Activated CD8-positive, alpha-beta memory T cell treated with anti-CD3 and anti-CD28 coated beads, Interleukin-2, amount 50 U/mL, for 4 hours (primary cell): ENCODE data around the gene SYNDIG1.

Experiments used
- DNase-seq: peaks from one replicate; pipeline ENCODE4 v3.0.0-alpha.2; 2020

SYNDIG1 gene

GRCh38 chr20:24473435-24474223, 4.2 kb downstream of the SYNDIG1 start:
- no peak for DNase-seq

GRCh38 chr20:24477831-24478547, 8.6 kb downstream of the SYNDIG1 start:
- no peak for DNase-seq

DNA sequence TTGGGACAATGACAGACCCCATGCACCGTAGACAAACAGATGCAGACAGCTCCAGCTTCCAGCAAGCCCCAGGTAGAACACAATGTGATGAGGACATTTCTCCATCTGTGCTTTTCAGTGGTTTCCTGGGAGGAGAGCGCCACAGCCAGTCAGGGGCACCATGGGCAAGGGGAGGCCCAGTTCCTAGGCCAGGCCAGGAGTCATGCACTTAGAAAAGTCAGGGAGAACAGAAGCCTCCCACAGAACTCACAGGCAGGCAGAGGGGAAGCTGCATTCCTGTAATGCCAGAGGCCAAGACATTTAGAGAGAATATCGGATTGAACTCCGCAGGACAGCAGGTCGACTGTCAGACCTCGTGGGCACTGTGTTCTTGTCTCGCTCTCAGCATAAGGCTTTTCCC, 9.2 kb downstream of the SYNDIG1 start:
- DNase-seq = no peak

DNA sequence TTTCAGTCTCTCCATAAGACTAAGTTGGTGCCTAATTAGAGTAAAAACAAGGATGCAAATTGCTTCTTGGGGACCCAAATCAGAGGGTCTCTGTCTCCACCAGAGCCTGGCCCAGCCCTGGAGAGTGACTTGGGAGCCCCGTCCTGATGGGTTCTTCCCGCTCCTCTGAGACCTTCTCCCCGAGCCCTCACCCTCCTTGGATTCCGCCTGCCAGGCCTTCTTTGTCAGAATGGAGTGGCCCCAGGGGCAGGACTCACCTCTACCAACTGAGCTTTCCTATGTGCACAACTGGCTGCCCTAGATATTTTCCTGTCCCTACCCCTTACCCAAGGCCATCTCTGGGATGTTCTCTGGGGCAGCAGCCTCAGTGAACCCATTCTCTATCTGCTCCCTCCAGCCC, 9.7 kb downstream of the SYNDIG1 start:
- no peak for DNase-seq

DNA sequence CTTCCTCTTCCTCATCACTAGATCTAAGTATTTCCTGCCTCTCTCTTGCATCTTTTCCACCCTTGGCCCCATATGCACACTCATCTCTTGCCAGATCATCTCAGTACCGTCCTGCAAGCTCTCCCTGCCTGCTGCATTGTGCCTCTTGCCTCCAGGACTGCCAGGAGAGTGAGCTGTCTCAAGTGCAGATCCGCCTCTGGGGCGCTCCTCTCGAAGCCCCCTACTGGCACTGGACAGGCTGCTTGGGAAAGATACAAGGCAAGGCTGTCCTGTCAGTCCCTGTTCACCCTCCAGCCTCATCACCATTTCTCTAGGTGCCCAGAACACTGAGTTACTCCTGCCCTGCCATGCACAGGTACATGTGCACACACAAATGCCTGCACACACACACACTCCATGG, 10.2 kb downstream of the SYNDIG1 start:
- DNase-seq = no peak

- no peak for DNase-seq
These were observed 11.1 kb downstream of the SYNDIG1 start for GRCh38 chr20:24480509-24480908.

GRCh38 chr20:24481173-24481572, 11.7 kb downstream of the SYNDIG1 start:
- DNase-seq = no peak

GRCh38 chr20:24483435-24484080, 14.1 kb downstream of the SYNDIG1 start:
- no peak for DNase-seq

GRCh38 chr20:24484081-24484450, 14.6 kb downstream of the SYNDIG1 start:
- DNase-seq = no peak

GRCh38 chr20:24485981-24486380, 16.6 kb downstream of the SYNDIG1 start:
- DNase-seq = no peak

DNA sequence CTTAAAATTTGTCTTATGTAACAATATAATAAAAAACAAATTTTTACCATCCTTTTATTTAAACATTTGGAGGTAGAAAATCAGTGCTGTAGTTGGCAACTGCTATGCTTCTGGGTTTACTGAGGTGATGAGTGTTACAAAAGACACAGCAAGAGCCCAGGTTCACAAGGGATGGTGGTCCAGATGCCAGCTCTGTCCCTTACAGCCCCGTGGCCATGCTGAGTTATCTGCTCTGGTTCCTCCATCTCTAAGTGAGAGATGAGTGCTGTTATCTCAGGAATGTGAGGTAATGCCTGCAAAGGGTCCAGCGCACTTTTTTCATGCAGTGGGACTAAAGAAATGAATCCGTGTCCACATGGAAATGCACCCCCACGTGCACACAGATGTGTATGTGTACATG, 17.8 kb downstream of the SYNDIG1 start:
- DNase-seq = no peak

DNA sequence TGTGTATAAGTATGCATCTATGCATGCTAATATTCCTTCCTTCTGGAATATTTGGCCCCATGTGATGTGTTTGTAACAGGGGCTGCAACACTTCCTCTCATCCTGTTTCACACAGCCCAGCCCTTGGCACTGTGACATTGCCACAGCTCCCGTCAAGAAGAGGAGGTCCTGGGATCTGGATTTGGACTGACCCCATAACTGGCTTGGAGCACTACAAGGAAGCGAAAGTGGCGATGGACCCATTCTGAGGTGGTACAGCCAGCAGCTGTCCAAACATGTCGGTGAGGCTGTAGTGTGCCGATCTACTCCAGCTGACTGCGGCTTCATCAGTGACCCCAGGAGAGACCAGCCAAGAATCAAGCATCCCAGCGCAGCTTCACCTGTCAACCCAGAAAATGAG, 18.2 kb downstream of the SYNDIG1 start:
- DNase-seq = no peak

DNA sequence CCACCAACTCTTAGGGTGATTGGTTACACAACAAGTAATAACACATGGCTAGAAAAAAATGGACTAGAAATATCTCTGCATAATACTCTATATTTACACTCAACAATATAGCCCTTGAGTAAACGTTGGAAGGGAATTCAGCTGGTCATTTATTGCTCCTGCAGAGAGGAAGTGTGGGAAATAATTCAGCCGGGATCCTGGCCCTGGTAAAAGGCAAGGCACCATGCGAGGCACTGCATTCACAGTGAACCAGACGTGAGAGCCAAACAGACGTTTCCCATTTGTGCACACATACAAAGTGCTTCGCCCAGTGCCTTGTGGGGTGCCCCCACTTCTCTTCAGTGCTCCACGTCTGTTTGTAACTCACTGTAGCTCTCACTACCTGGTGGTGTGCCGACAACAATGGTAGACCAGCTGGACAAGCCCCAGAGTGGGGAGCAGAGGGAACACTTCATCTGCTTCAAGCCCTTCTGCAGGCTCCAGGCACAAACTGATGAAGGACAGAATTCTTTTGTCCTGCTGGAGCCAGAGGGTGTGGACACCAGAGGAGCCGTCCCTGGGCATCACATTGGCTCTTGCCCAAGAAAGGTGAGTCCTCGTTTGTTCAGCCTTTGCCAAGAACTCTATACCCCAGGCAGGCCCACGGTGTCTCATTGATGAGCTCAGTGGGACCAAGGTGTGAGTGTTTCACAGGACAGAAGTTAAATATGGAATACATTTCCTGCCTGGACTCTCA, 18.8 kb downstream of the SYNDIG1 start:
- no peak for DNase-seq

DNA sequence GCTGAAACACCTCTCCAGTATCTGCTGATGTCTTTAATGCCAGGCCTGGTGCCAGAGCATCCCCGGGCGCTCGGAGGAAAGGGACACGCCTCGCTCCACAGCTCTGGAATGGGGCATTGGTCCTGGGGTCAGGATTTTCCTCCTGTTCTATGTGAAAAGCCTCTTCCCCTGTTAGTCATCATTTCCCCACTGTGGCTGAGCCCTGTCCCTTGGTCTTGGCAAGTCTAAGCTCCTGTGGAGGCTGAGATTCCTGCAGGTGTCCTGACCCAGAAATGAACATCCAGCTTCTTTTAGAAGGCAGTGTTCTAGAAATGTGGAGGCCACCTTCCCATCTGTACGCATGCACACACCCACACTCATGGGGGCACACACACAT, 19.4 kb downstream of the SYNDIG1 start:
- no peak for DNase-seq

GRCh38 chr20:24489193-24489592, 19.8 kb downstream of the SYNDIG1 start:
- DNase-seq = no peak

- no peak for DNase-seq
These were observed 20.3 kb downstream of the SYNDIG1 start for GRCh38 chr20:24489631-24490260.

- no peak for DNase-seq
These were observed 21.2 kb downstream of the SYNDIG1 start for GRCh38 chr20:24490598-24490997.

GRCh38 chr20:24491041-24491756, 21.8 kb downstream of the SYNDIG1 start:
- no peak for DNase-seq

- no peak for DNase-seq
These were observed 22.7 kb downstream of the SYNDIG1 start for GRCh38 chr20:24492031-24492607.

DNA sequence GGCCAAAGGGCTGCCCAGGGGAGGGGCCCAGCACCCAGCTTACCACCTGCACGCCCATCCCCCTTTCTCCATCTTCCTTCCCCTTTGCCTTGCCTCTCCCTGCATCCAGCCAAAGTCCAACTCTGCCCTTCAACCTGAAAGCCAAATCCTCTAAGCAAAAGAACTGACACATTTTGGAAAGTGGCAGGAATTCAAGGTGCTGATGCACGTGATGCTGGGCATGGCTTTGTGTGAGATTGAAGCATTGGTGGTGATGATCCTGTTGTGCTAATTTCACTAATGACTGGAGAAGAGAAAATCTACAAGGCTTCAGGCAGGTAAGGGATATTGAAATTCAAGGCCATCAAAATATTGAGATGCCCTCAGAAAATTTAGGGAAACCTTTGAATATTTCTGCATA, 23.3 kb downstream of the SYNDIG1 start:
- DNase-seq = no peak

- no peak for DNase-seq
These were observed 23.8 kb downstream of the SYNDIG1 start for GRCh38 chr20:24493181-24493580.
